B cell (primary cell): ENCODE measurements around the gene CDH5.

Experiments used
- CTCF ChIP-seq: fragments of 200-600 bp; IDR thresholded peaks from one replicate; pipeline ENCODE4 v1.8.0; 2022; ENCODE audit warnings: antibody characterized with exemption, mild to moderate bottlenecking
- EZH2 ChIP-seq: IDR thresholded peaks from 2 replicates; pipeline ENCODE4 v1.6.1; 2012; ENCODE audit warnings: borderline replicate concordance, low read depth, mild to moderate bottlenecking, moderate library complexity, low read length; ENCODE audit not compliant: insufficient read depth, poor library complexity, severe bottlenecking

GRCh38 chr16:66380421-66380820, 13.9 kb downstream of the CDH5 start:
- TF ChIP-seq CTCF (no peak), EZH2 (no peak)
